Prostate gland (tissue), 2 donors: ENCODE data around the gene SYMPK. TPM values are rescaled to one million over a fixed set of nuclear protein-coding genes. Genes with fewer than 3 reads are reported as not detected.
"Not testable (repeated sequence)": the region's sequence is repeated elsewhere in the genome, so short reads cannot be mapped to it uniquely, and the experiment has no call there.

ENCODE experiments used
- DNase-seq: peaks from one replicate; pipeline ENCODE4 v3.0.0-alpha.2; 2019; ENCODE audit warnings: low spot score
- H3K27ac ChIP-seq, 2 donors: fragments of 200-600 bp; sonication (generic); 2 replicates each; pipeline ENCODE4 v1.5.1; 2017 to 2019
- H3K27me3 ChIP-seq: fragments of 200-600 bp; sonication (generic); replicated peaks from 2 replicates; pipeline ENCODE4 v1.5.1; 2019; ENCODE audit not compliant: insufficient read depth
- H3K36me3 ChIP-seq, 2 donors: fragments of 200-600 bp; sonication (generic); 1 replicate in 1 of 2; 2 replicates in 1 of 2; pipeline versions ENCODE4 v1.5.1 to v1.8.1; 2017 to 2019
- H3K4me1 ChIP-seq: fragments of 200-600 bp; sonication (generic); replicated peaks from 2 replicates; pipeline ENCODE4 v1.5.1; 2019
- H3K4me3 ChIP-seq, 2 donors: fragments of 200-600 bp; sonication (generic); 2 replicates each; pipeline ENCODE4 v1.5.1; 2017 to 2019
- H3K9me3 ChIP-seq: fragments of 200-600 bp; sonication (generic); 2 replicates; pipeline ENCODE4 v1.5.1; 2017
- POLR2A ChIP-seq: fragments of 450-650 bp; IDR thresholded peaks from one replicate; pipeline ENCODE4 v1.6.1; 2016; ENCODE audit warnings: antibody characterized with exemption, mild to moderate bottlenecking
- POLR2AphosphoS5 ChIP-seq: sonication (generic); formaldehyde crosslinking; IDR thresholded peaks from one replicate; pipeline ENCODE4 v1.6.1; 2017; ENCODE audit warnings: antibody characterized with exemption
- WGBS: methylation state at CpG from one replicate; pipeline ENCODE4 v1.1.5; 2018; 5-methylcytosine and 5-hydroxymethylcytosine counted together
- intact Hi-C: fragments of 100-400 bp; cut with DNase I; formaldehyde crosslinking; loops from one replicate; pipeline ENCODE4 v1.14.2; 2022
- total RNA-seq, 2 donors: library from RNA; depleted of rRNA; stranded (reverse); fragments of >200 nt; gene quantifications; one replicate each; pipeline ENCODE4 v1.1.0, GENCODE V29; 2016
- TF ChIP-seq, protein P1 (sequence below), 4 experiments: fragments of 200-600 bp in 2 of 4; fragments of 450-650 bp in 2 of 4; sonication (generic) in 2 of 4; IDR thresholded peaks; 1 replicate in 3 of 4; 2 replicates in 1 of 4; pipeline ENCODE4 v1.5.1; 2016 to 2019; ENCODE audit warnings: antibody characterized with exemption in 4 of 4, mild to moderate bottlenecking in 2 of 4, moderate library complexity in 2 of 4

SYMPK gene
- total RNA-seq, 2 donors from 2014 or later: 76.4 to 104 TPM

GRCh38 chr19:45800070-45800553 is 62.8 kb downstream of the SYMPK start:
- H3K36me3 ChIP-seq: no peaks in the 10 kb centered on the region
- no peak overlapping the region for H3K27ac ChIP-seq
- H3K27me3 ChIP-seq: no peaks in the 10 kb centered on the region
- 81% methylated on average over 8 of the region's 8 CpGs for WGBS
- H3K4me1 ChIP-seq: no peaks in the 10 kb centered on the region
- intact Hi-C loops: no loop called here
- H3K4me3 ChIP-seq: no peak overlapping the region
- H3K9me3 ChIP-seq: no peaks in the 10 kb centered on the region
- TF ChIP-seq, protein P1, sequence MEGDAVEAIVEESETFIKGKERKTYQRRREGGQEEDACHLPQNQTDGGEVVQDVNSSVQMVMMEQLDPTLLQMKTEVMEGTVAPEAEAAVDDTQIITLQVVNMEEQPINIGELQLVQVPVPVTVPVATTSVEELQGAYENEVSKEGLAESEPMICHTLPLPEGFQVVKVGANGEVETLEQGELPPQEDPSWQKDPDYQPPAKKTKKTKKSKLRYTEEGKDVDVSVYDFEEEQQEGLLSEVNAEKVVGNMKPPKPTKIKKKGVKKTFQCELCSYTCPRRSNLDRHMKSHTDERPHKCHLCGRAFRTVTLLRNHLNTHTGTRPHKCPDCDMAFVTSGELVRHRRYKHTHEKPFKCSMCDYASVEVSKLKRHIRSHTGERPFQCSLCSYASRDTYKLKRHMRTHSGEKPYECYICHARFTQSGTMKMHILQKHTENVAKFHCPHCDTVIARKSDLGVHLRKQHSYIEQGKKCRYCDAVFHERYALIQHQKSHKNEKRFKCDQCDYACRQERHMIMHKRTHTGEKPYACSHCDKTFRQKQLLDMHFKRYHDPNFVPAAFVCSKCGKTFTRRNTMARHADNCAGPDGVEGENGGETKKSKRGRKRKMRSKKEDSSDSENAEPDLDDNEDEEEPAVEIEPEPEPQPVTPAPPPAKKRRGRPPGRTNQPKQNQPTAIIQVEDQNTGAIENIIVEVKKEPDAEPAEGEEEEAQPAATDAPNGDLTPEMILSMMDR (IDR thresholded peaks at IDR 0.05): no peak
- TF ChIP-seq POLR2AphosphoS5 (no peak), POLR2A (no peak)
- no peak for DNase-seq

DNA sequence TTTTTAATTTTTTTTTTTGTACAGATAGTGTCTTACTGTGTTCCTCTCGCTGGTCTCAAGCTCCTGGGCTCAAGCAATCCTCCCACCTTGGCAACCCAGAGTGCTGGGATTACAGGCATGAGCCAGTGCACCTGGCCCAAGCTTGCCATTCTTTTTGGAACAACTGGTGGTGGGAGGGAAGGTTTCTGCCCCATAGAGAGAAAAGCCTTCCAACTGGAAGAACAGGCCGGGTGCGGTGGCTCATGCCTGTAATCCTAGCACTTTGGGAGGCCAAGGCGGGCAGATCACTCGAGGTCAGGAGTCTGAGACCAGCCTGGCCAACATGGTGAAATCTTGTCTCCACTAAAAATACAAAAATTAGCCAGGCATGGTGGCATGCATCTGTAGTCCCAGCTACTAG is 63.4 kb downstream of the SYMPK start:
- not testable (repeated sequence) for H3K36me3 ChIP-seq, H3K27me3 ChIP-seq, H3K4me1 ChIP-seq, H3K9me3 ChIP-seq, DNase-seq, H3K4me3 ChIP-seq
- H3K27ac ChIP-seq: peak overlapping the region; percentile 2 to 11
- WGBS: 48% methylated on average over 5 of the region's 5 CpGs
- intact Hi-C loops: loop anchor here (5.0 kb wide), 1 partner anchor 82 kb away; no protein-coding TSS in a partner anchor

DNA sequence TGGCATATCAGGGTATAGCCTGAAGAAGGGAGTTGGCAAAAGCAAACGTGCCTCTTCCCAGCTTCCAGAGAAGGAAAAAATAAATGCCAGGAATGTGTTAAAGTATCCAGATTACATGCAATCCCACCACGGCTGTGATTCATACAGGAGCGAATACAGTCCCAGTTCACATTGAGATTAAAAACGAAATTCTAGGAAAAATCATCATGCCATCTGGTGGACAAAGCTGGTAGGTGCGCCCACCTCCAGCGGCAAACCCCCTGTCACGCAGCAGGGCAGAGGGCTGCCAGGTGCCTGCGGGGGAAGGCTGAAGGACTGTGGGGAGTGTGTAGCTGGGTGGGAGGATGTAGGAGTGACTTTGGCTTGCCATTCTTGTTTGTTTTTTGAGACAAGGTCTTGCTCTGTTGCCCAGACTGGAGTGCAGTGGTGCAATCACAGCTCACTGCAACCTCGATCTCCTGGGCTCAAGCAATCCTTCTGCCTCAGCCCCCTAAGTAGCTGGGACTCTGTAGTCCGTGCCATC is 63.9 kb downstream of the SYMPK start:
- Histone ChIP-seq H3K4me1 (no peaks in the 10 kb centered on the region), H3K36me3 (no peaks in the 10 kb centered on the region), H3K27me3 (no peaks in the 10 kb centered on the region), H3K9me3 (no peaks in the 10 kb centered on the region), H3K4me3 (no peak overlapping the region), H3K27ac (peak overlapping the region; percentile 2 to 11)
- intact Hi-C loops: loop anchor here (5.0 kb wide), 1 partner anchor 82 kb away; no protein-coding TSS in a partner anchor
- no peak for TF ChIP-seq POLR2A
- peak; percentile 60 for TF ChIP-seq POLR2AphosphoS5
- TF ChIP-seq, protein P1 (IDR thresholded peaks at IDR 0.05): peak; percentile 75 to 89 (median 86)
- DNase-seq: no peak
- 3% methylated on average over 10 of the region's 10 CpGs for WGBS

- WGBS: 80% methylated on average over 2 of the region's 2 CpGs
- intact Hi-C loops: loop anchor here (5.0 kb wide), 1 partner anchor 77 kb away; no protein-coding TSS in a partner anchor
- TF ChIP-seq POLR2AphosphoS5: no peak
- TF ChIP-seq POLR2A: no peak
- TF ChIP-seq, protein P1 (IDR thresholded peaks at IDR 0.05): no peak
- Histone ChIP-seq H3K27ac (no peak overlapping the region), H3K36me3 (no peaks in the 10 kb centered on the region), H3K4me3 (no peak overlapping the region), H3K4me1 (peaks cover 2% of the 10 kb centered on the region), H3K27me3 (no peaks in the 10 kb centered on the region), H3K9me3 (no peaks in the 10 kb centered on the region)
- no peak for DNase-seq
Observed at GRCh38 chr19:45794627-45795026, 68.3 kb downstream of the SYMPK start.

GRCh38 chr19:45793876-45794275 is 69.1 kb downstream of the SYMPK start:
- Histone ChIP-seq H3K4me3 (no peak overlapping the region), H3K9me3 (no peaks in the 10 kb centered on the region), H3K27me3 (no peaks in the 10 kb centered on the region), H3K36me3 (no peaks in the 10 kb centered on the region), H3K4me1 (peaks cover 2% of the 10 kb centered on the region), H3K27ac (no peak overlapping the region)
- 59% methylated on average over 6 of the region's 6 CpGs for WGBS
- intact Hi-C loops: no loop called here
- no peak for DNase-seq
- TF ChIP-seq, protein P1 (IDR thresholded peaks at IDR 0.05): no peak
- TF ChIP-seq POLR2A: no peak
- no peak for TF ChIP-seq POLR2AphosphoS5
